Astrocyte (in vitro differentiated cells and primary cell): ENCODE data around the gene CNOT11.

Experiments used
- CTCF ChIP-seq: IDR thresholded peaks from 2 replicates; pipeline ENCODE4 v1.5.1; 2011; ENCODE audit warnings: low read depth, mild to moderate bottlenecking, inconsistent platforms, low read length, moderate library complexity; ENCODE audit not compliant: insufficient read depth
- EZH2 ChIP-seq: IDR thresholded peaks from 2 replicates; pipeline ENCODE4 v1.6.1; 2012; ENCODE audit warnings: mild to moderate bottlenecking, low read length, inconsistent platforms; ENCODE audit not compliant: insufficient read depth

GRCh38 chr2:101252408-101253012, at the start of gene CNOT11:
- TF ChIP-seq CTCF = no peak
- no peak for TF ChIP-seq EZH2
